Activated CD4-positive, alpha-beta T cell treated with anti-CD3 and anti-CD28 coated beads for 36 hours (primary cell): ENCODE measurements around the gene STMP1. TPM values are rescaled to one million over a fixed set of nuclear protein-coding genes. Genes with fewer than 3 reads are reported as not detected.

ENCODE experiments used
- ATAC-seq: fragments of 200-7000 bp; cut with Tn5 transposase; one replicate; pipeline ENCODE4 v1.10.0; 2021; ENCODE audit warnings: mild to moderate bottlenecking, moderate library complexity
- CTCF ChIA-PET: fragments of 350-600 bp; sonication (Branson Sonifier 250); formaldehyde crosslinking; loops from one replicate; lab custom pipeline; 2021; ENCODE audit warnings: antibody characterized with exemption; lab: Charles Lee
- POLR2A ChIA-PET: fragments of 350-600 bp; sonication (Branson Sonifier 250); formaldehyde crosslinking; loops from one replicate; lab custom pipeline; 2021; ENCODE audit warnings: antibody characterized with exemption, inconsistent platforms; lab: Charles Lee
- DNase-seq: peaks from one replicate; pipeline ENCODE4 v3.0.0-alpha.2; 2020
- H3K27ac Mint-ChIP-seq: one replicate; pipeline ENCODE4 v1.8.0; 2021; ENCODE audit warnings: mixed read lengths
- H3K27me3 Mint-ChIP-seq: one replicate; pipeline ENCODE4 v1.8.0; 2021; ENCODE audit warnings: mixed read lengths
- H3K36me3 Mint-ChIP-seq: one replicate; pipeline ENCODE4 v1.8.0; 2021; ENCODE audit warnings: low read depth, mixed read lengths
- H3K4me1 Mint-ChIP-seq: one replicate; pipeline ENCODE4 v1.8.0; 2021; ENCODE audit warnings: mixed read lengths
- H3K4me3 Mint-ChIP-seq: one replicate; pipeline ENCODE4 v1.8.0; 2021; ENCODE audit warnings: mild to moderate bottlenecking, moderate library complexity, mixed read lengths
- H3K9me3 Mint-ChIP-seq: one replicate; pipeline ENCODE4 v1.8.0; 2021; ENCODE audit warnings: low read depth, mixed read lengths
- intact Hi-C, 2 experiments: fragments of 100-400 bp; cut with DNase I in 1 of 2; cut with micrococcal nuclease in 1 of 2; formaldehyde crosslinking; loops; one replicate each; pipeline versions ENCODE4 v1.14.2 to v1.15.1; 2022 to 2024; cut with DNase I, micrococcal nuclease
- total RNA-seq, 2 experiments: library from RNA; stranded (reverse); gene quantifications; one replicate each; pipeline ENCODE4 v1.2.3, GENCODE V29; 2021

The STMP1 gene
- total RNA-seq, 2 experiments from 2014 or later: 18.7 to 20.7 TPM

DNA sequence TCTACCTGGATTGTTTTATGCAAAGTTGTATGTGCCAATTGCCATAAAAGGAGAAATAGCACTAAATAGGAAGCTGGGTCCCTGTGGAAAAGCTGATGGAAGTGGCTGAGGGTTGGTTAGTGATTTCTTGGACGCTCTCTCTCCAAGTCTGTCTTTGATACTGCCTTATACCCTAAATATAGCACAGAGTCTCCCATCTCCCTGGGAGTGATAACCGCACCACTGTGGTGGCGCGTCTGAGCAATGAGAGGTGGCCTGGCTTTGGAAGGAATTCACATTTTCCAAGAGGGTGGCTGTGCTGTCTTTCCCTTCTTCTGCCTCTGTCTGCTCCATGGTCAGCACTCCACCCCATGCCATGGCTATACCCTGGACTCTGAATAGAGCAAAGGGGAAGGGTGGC is 31.2 kb downstream of the STMP1 start:
- POLR2A ChIA-PET: no interaction called here

DNA sequence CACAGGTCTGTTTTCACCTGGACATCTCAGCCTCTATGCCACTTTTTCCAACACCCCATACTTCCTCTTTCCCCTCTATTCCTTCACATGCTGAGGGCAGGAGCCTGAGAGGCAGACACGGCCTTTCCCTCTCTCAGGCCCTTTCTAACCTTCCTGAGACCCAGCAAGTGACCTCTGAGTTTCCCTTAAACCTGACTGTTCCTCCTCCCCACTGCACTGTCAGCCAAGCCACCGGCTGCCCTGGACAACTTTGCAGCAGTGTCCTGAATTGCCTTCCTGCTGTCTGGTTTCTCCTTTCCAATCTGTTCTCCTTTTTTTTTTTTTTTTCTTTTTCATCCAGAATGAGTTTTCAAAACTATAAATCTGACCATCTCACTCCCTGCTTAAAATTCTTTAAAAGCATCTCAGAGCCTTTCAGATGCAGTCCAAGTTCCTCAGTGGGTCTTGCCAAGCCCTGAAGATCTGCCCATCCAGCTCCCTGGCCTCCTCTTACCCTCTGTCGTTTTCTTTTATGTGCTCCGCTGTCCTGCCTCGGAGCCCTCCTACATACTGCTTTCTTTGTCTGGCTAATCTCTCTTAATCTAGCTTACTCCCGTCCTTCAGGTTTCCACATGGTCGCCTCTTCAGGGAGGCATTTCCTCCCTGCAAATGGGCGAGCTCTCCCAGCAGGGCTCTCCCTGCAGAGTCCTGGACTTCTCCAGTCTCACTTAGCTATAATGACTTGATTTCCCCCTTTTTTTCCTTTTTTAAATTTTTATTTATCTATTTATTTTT is 35.1 kb downstream of the STMP1 start:
- intact Hi-C loops: no loop called here
- ChIA-PET POLR2A (no interaction called here), CTCF (interaction anchor here (1.1 kb wide), 1 partner anchor 13 kb away, joined by 4 read pairs; no protein-coding TSS in a partner anchor)
- Mint-ChIP-seq H3K27ac (no peak overlapping the region), H3K9me3 (no peaks in the 10 kb centered on the region), H3K27me3 (no peaks in the 10 kb centered on the region), H3K4me3 (no peak overlapping the region), H3K36me3 (peaks cover 4% of the 10 kb centered on the region), H3K4me1 (no peaks in the 10 kb centered on the region)
- no peak for ATAC-seq
- DNase-seq: no peak

More for the DNA sequence above, 31.2 kb downstream of the STMP1 start:
- H3K36me3 Mint-ChIP-seq: peaks cover 3% of the 10 kb centered on the region
- no peaks in the 10 kb centered on the region for H3K9me3 Mint-ChIP-seq
- H3K27ac Mint-ChIP-seq: no peak overlapping the region
- no peaks in the 10 kb centered on the region for H3K27me3 Mint-ChIP-seq
- no peak for DNase-seq
- no peak for ATAC-seq
- CTCF ChIA-PET: no interaction called here
- H3K4me3 Mint-ChIP-seq: no peak overlapping the region
- intact Hi-C loops: no loop called here
- H3K4me1 Mint-ChIP-seq: no peaks in the 10 kb centered on the region

DNA sequence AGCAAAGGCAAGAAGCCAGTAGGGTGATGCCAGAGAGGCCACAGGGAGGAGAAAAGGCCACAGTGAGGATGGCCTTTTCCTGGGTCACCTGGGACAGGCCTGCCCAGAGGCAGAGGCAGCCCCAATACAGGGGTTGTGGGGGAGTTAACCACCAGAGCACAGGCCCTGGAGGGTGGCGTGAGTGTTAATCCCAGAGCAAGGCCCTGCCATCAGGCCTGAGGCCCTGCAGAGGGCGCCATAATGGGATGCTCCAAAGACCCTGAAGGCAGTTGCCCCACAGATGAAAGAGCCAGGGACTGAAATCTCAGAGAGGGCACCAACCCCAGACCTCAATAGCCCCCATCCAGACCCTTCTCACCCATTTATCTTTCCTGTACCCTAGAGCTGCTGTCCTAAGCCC is 41.8 kb downstream of the STMP1 start:
- ATAC-seq (no peak), DNase-seq (peak; percentile 26)
- H3K4me3 Mint-ChIP-seq: no peak overlapping the region

DNA sequence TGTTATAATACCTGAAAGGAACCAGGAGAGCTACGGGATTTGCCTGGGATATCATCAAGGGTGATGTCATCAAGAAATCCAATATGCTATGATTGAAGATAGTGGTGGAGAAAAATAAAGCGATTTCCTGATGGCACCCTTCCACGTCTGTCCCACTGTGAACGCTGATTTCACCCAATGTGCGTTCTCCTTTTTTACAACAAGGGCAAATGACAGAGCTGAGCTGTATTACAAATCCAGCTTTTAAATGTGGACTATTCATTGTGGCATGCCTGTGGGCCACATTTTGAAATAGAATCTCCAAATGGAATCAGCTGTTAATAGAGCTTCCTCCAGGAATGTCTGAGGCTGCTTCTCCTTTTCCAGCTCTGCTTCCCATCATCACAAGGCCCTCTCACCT is 42.4 kb downstream of the STMP1 start:
- Mint-ChIP-seq H3K27ac (no peak overlapping the region), H3K9me3 (no peaks in the 10 kb centered on the region), H3K27me3 (no peaks in the 10 kb centered on the region), H3K4me1 (no peaks in the 10 kb centered on the region), H3K36me3 (peaks cover 4% of the 10 kb centered on the region), H3K4me3 (no peak overlapping the region)
- POLR2A ChIA-PET: no interaction called here
- intact Hi-C loops: no loop called here
- CTCF ChIA-PET: interaction anchor here (0.6 to 0.8 kb wide), 3 partner anchors 12 to 508 kb away, joined by 3 to 5 read pairs (median 3); no protein-coding TSS in a partner anchor
- DNase-seq (no peak), ATAC-seq (no peak)

More for the DNA sequence above, 41.8 kb downstream of the STMP1 start:
- peaks cover 4% of the 10 kb centered on the region for H3K36me3 Mint-ChIP-seq
- intact Hi-C loops: no loop called here
- no peaks in the 10 kb centered on the region for H3K27me3 Mint-ChIP-seq
- H3K4me1 Mint-ChIP-seq: no peaks in the 10 kb centered on the region
- H3K9me3 Mint-ChIP-seq: no peaks in the 10 kb centered on the region
- H3K27ac Mint-ChIP-seq: no peak overlapping the region
- CTCF ChIA-PET: interaction anchor here (0.6 to 0.8 kb wide), 3 partner anchors 12 to 508 kb away, joined by 3 to 5 read pairs (median 3); no protein-coding TSS in a partner anchor
- POLR2A ChIA-PET: no interaction called here

DNA sequence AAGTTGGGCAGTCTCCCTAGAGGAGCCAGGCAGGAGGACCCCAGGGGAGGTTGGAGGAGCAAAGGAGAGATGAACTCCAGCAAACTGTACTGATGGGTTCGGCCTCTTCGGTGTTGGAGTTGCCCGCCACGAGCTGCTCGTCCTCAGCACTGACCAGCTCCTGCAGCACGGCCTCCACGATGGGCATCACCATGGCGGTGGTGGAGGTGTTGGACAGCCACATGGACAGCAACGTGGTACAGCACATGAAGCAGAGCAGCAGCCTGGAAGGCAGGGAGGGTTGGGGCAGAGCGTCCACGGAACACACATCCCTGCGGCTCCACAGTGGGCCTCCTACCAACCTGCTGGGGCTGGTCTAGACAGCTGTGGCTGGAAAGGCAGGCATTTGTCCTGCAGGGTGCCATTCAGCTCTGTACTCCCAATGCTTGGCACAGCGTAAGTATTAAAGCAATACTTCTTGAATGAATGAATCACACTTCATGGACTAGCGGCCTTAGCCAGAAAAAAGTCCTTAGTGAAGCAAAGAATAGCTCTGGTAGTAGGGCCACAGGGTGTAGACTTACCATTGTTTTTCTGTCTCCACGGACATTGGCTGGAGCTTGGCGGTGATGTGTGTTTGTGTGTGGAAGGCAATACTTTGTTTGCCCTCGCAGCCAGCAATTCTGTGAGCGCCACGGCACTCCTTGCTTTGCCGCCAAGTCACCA is 43.9 kb downstream of the STMP1 start:
- no peaks in the 10 kb centered on the region for H3K27me3 Mint-ChIP-seq
- POLR2A ChIA-PET: no interaction called here
- DNase-seq (no peak), ATAC-seq (no peak)
- no peaks in the 10 kb centered on the region for H3K9me3 Mint-ChIP-seq
- intact Hi-C loops: no loop called here
- no peak overlapping the region for H3K4me3 Mint-ChIP-seq
- CTCF ChIA-PET: interaction anchor here (0.6 kb wide), 1 partner anchor 106 kb away, joined by 3 read pairs; no protein-coding TSS in a partner anchor
- H3K4me1 Mint-ChIP-seq: no peaks in the 10 kb centered on the region
- H3K36me3 Mint-ChIP-seq: no peaks in the 10 kb centered on the region
- no peak overlapping the region for H3K27ac Mint-ChIP-seq

DNA sequence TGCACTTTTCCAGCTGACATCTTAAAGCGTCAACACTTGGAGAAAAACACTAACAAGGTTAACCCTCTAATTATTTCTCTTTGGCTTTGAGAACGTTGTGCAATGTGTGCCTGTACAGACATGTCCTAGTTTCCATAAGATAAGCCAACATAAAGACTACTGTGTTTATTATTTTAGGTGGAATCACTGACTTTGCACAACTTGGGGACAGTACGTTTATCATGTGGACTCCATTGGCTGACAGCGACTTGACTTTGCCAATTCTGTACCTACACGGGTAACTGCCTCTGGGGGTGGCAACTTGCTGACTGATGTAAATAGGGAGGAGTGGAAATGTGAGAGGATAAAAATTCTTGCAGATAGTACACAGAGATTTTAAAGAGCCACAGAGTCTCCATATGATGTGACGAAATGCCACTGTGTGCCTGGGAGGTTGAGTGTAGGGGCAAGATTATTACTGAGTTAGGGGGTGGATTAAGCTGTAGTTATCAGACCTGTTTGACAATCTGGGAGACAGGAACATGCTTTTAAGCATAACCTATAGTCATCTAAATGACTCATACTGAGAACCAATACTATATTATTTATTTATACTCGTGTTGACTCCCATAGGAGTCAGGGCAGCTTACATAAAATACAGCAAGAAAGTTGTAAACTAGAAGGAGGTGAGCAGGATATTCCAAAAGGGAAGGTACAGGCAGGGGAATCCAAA is 44.7 kb downstream of the STMP1 start:
- Mint-ChIP-seq H3K9me3 (no peaks in the 10 kb centered on the region), H3K36me3 (no peaks in the 10 kb centered on the region), H3K27me3 (no peaks in the 10 kb centered on the region), H3K4me1 (no peaks in the 10 kb centered on the region), H3K4me3 (no peak overlapping the region), H3K27ac (no peak overlapping the region)
- ATAC-seq: no peak
- intact Hi-C loops: no loop called here
- POLR2A ChIA-PET: no interaction called here
- no peak for DNase-seq
- CTCF ChIA-PET: interaction anchor here (0.6 to 1.2 kb wide), 2 partner anchors 23 to 107 kb away, joined by 3 read pairs; no protein-coding TSS in a partner anchor

DNA sequence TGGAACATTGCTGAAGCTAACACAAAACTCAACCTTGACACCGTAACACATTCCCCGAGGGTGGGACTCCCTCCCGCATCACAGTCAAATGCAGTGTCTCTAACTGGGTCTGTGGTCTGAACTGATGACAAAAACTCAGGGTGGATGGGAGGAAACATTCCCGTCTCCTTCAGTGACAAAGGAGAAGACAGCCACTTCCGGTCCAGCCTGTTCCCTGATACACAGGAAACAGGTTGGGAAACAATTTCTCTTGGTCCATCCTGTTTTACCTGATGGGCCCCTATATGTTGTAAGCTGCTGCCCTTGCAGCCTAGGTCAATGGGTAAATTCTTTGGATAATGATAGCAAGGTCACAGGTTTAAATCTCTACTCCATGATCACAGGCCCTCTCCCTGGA is 45.3 kb downstream of the STMP1 start:
- Mint-ChIP-seq H3K27me3 (no peaks in the 10 kb centered on the region), H3K4me1 (no peaks in the 10 kb centered on the region), H3K27ac (no peak overlapping the region), H3K36me3 (no peaks in the 10 kb centered on the region), H3K9me3 (no peaks in the 10 kb centered on the region), H3K4me3 (no peak overlapping the region)
- intact Hi-C loops: no loop called here
- DNase-seq: no peak
- ChIA-PET POLR2A (no interaction called here), CTCF (interaction anchor here (1.2 kb wide), 1 partner anchor 23 kb away, joined by 3 read pairs; no protein-coding TSS in a partner anchor)
- no peak for ATAC-seq

DNA sequence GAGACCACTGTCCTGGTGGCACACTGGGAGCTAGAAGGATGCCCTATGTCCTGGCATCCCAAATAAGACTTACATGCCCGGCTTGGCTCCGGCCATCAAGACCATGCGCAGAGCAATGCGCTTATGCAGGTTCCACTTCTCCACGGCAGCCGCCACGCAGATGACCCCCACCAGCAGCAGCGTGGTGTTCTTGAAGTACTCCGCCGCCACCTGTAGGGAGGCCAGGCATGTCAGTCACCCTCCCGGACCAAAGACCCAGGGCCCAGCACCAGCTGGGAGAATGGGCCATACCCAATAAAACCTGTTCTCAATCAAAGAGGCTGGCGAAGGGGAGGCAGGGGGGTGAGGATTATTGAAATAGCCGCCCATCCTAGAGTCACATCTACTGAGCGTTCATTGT is 45.7 kb downstream of the STMP1 start:
- H3K27me3 Mint-ChIP-seq: no peaks in the 10 kb centered on the region
- ATAC-seq (no peak), DNase-seq (no peak)
- H3K4me1 Mint-ChIP-seq: no peaks in the 10 kb centered on the region
- H3K9me3 Mint-ChIP-seq: no peaks in the 10 kb centered on the region
- CTCF ChIA-PET: interaction anchor here (1.2 kb wide), 1 partner anchor 24 kb away, joined by 3 read pairs; no protein-coding TSS in a partner anchor
- no peaks in the 10 kb centered on the region for H3K36me3 Mint-ChIP-seq
- intact Hi-C loops: no loop called here
- H3K4me3 Mint-ChIP-seq: no peak overlapping the region
- POLR2A ChIA-PET: no interaction called here
- no peak overlapping the region for H3K27ac Mint-ChIP-seq

DNA sequence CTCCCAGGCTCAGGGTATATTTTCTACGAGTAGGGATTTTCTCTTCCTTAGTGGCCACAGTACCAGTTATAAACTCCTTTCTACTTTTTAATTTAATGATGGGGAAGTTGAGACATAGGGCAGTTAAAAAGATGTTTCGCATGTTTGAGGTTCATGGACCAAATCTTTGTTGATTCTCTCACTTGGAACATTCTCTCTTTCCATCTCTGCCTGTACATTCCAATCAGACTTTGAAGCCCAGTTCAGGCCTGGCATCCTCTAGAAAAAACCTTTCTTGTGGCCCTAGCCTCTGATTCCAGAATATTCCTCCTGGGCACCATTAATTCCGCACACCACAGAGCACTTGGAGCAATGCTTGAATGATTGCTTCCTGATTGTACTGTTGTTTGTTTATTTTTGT is 47.2 kb downstream of the STMP1 start:
- ATAC-seq: no peak
- no peaks in the 10 kb centered on the region for H3K27me3 Mint-ChIP-seq
- H3K27ac Mint-ChIP-seq: no peak overlapping the region
- no peak overlapping the region for H3K4me3 Mint-ChIP-seq
- POLR2A ChIA-PET: no interaction called here
- CTCF ChIA-PET: interaction anchor here (1.6 kb wide), 1 partner anchor 14 kb away, joined by 5 read pairs; no protein-coding TSS in a partner anchor
- intact Hi-C loops: no loop called here
- H3K36me3 Mint-ChIP-seq: no peaks in the 10 kb centered on the region
- DNase-seq: no peak
- H3K9me3 Mint-ChIP-seq: no peaks in the 10 kb centered on the region
- H3K4me1 Mint-ChIP-seq: no peaks in the 10 kb centered on the region

DNA sequence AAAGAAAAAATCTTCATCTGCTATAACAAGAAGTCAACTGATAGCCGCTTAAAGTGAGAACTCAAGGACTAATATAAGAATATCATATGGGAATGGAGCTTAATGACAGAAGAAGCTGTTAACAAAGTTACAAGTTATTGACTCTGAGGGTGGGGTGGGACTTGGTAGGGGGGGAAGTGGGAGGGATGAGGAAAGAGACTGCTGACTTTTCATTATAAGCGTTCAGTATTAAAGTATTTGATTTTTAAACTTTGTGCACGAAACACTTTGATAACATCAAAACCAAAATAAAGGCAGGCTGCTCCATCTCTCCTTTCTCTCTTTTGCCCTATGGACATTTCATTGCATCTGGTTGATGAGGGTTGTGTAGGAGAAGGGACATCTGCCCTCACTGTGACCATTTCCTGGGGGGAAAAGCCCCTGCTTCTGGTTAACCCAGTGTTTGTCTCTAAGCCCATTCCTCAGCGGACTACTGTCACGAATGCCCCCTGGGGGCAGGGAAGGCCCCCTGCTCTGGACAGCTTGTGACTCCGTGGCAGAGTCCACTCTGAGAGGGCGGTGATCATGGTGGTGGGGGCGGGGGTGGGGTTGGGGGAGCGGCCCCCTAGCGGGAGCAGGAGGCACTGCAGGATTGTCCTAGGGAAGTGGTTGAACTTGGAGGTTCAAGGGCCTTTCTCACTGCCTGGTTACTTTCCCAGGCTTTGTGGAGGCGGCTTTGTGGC is 48.3 kb downstream of the STMP1 start:
- no peaks in the 10 kb centered on the region for H3K4me1 Mint-ChIP-seq
- CTCF ChIA-PET: interaction anchor here (0.7 to 3.3 kb wide), 15 partner anchors 10 to 337 kb away, joined by 3 to 15 read pairs (median 3); partner anchors contain the start of gene SLC13A4

More for the DNA sequence above, 48.3 kb downstream of the STMP1 start:
- DNase-seq (peak; percentile 30), ATAC-seq (no peak)
- H3K36me3 Mint-ChIP-seq: no peaks in the 10 kb centered on the region
- no peak overlapping the region for H3K4me3 Mint-ChIP-seq
- intact Hi-C loops: loop anchor here in 1 of 2 experiments (2.0 kb wide), 2 partner anchors 40 to 430 kb away; no protein-coding TSS in a partner anchor
- H3K9me3 Mint-ChIP-seq: no peaks in the 10 kb centered on the region
- POLR2A ChIA-PET: no interaction called here
- no peak overlapping the region for H3K27ac Mint-ChIP-seq
- H3K27me3 Mint-ChIP-seq: no peaks in the 10 kb centered on the region
